HG03342 (cell line): Measurements from ENCODE around the gene PPOX.
A peak's percentile ranks its signal among the peaks of the same experiment; 100 is the strongest.

ENCODE experiments used
- ATAC-seq: cut with Tn5 transposase; IDR thresholded peaks from one replicate; pipeline ENCODE4 v1.9.1; 2021; ENCODE audit warnings: mild to moderate bottlenecking, moderate library complexity; ENCODE audit not compliant: unreplicated experiment

The PPOX gene

GRCh38 chr1:161175771-161176453 is 9.7 kb downstream of the PPOX start:
- ATAC-seq: no peak

- no peak for ATAC-seq
Measured at GRCh38 chr1:161176468-161177111, 10.4 kb downstream of the PPOX start.

- peak; percentile 80 for ATAC-seq
Measured at GRCh38 chr1:161177112-161177935, 11.1 kb downstream of the PPOX start, which contains the start of gene B4GALT3. TSS of gene B4GALT3 (minus strand) at chr1:161177507. CDS start at chr1:161176060, 1,447 bp downstream.

GRCh38 chr1:161177936-161178244 is 11.7 kb downstream of the PPOX start:
- no peak for ATAC-seq

GRCh38 chr1:161179698-161180097 is 13.5 kb downstream of the PPOX start:
- ATAC-seq: no peak

- no peak for ATAC-seq
Measured at GRCh38 chr1:161180639-161181038, 14.4 kb downstream of the PPOX start.

GRCh38 chr1:161182214-161182613 is 16.0 kb downstream of the PPOX start:
- peak; percentile 43 for ATAC-seq

GRCh38 chr1:161185282-161185682 is 19.1 kb downstream of the PPOX start:
- peak; percentile 63 for ATAC-seq

- peak; percentile 34 for ATAC-seq
Measured at GRCh38 chr1:161185732-161186311, 19.6 kb downstream of the PPOX start.

GRCh38 chr1:161187311-161187710 is 21.1 kb downstream of the PPOX start:
- no peak for ATAC-seq

- ATAC-seq: no peak
Measured at GRCh38 chr1:161188381-161188780, 22.2 kb downstream of the PPOX start.

- no peak for ATAC-seq
Measured at GRCh38 chr1:161189036-161189435, 22.8 kb downstream of the PPOX start.

- no peak for ATAC-seq
Measured at GRCh38 chr1:161190962-161191521, 24.8 kb downstream of the PPOX start.

- ATAC-seq: no peak
Measured at GRCh38 chr1:161191971-161192370, 25.7 kb downstream of the PPOX start.

GRCh38 chr1:161192476-161193465 is 26.5 kb downstream of the PPOX start:
- ATAC-seq: peak; percentile 75

GRCh38 chr1:161193561-161194235 is 27.5 kb downstream of the PPOX start:
- no peak for ATAC-seq

- no peak for ATAC-seq
Measured at GRCh38 chr1:161195171-161195570, 28.9 kb downstream of the PPOX start.

- no peak for ATAC-seq
Measured at GRCh38 chr1:161196111-161196510, 29.9 kb downstream of the PPOX start.
